HG02642 (cell line): ENCODE results near the gene IFT25.

Experiments used
- ATAC-seq: cut with Tn5 transposase; IDR thresholded peaks from one replicate; pipeline ENCODE4 v1.9.1; 2021; ENCODE audit warnings: mild to moderate bottlenecking; ENCODE audit not compliant: unreplicated experiment, poor library complexity

IFT25 gene

GRCh38 chr1:53931523-53931922 lies 14.0 kb downstream of the IFT25 start:
- no peak for ATAC-seq

DNA sequence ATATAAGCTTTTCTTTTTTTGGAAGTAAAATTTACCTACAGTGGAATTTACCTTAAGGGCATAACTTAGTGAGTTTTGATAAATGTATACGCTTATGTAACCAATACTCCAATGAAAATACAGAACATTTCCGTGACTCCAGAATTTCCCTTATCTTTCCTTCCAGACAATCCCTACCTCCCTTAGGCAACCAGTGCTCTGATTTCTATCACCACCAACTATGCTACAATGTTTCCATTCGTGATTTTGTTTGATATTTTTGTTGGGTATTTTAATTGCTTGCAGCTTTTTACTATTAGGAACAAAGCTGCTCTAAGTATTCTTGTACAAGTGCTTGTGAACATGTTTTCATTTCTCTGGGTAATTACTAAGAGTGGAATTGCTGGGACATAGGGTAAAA lies 14.6 kb downstream of the IFT25 start:
- ATAC-seq, result no peak

GRCh38 chr1:53929246-53929960 lies 16.1 kb downstream of the IFT25 start:
- no peak for ATAC-seq

DNA sequence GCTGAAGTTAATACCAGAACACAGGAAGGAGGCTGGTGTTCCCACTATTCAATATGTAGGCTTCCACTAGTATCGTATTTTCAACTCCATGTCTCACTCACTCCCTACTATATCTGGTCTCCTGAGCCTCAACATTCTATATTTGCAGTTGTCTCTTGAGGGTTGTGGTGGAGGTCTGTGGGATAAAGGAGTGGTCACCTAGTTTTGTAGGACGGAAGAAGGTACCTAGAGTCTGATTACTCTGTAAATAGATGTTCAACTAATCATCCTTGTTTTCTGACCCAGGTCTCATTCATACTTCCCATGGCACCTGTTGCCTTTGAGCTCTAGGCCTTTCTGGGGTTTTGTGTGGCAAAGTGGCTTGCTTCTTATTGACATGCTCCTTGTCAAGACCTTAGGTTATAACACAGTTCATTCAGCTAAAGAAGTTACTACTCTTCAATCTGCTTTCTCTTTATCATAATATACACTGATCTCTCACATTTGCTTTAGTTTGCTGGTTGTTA lies 18.1 kb downstream of the IFT25 start:
- no peak for ATAC-seq

DNA sequence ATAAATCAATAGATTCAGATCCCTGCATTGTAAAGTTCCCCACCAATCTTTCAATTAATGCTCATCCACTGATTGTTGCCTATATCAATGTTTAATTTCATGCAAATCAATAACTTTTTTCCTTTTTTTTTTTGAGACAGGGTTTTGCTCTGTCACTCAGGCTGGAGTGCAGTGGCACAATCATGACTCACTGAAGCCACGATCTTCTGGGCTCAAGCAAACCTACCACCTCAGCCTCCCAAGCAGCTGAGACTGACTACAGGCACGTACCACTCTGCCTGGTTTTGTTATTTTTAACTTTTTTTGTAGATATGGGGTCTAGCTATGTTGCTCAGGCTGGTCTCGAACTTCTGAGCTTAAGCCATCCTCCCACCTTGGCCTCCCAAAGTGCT lies 25.8 kb downstream of the IFT25 start:
- ATAC-seq, result no peak

GRCh38 chr1:53918343-53918742 lies 27.2 kb downstream of the IFT25 start:
- no peak for ATAC-seq

GRCh38 chr1:53913352-53914033 lies 32.0 kb downstream of the IFT25 start:
- no peak for ATAC-seq

GRCh38 chr1:53911442-53911841 lies 34.1 kb downstream of the IFT25 start:
- ATAC-seq, result no peak

- no peak for ATAC-seq
Measured at GRCh38 chr1:53909946-53910345, 35.6 kb downstream of the IFT25 start.

DNA sequence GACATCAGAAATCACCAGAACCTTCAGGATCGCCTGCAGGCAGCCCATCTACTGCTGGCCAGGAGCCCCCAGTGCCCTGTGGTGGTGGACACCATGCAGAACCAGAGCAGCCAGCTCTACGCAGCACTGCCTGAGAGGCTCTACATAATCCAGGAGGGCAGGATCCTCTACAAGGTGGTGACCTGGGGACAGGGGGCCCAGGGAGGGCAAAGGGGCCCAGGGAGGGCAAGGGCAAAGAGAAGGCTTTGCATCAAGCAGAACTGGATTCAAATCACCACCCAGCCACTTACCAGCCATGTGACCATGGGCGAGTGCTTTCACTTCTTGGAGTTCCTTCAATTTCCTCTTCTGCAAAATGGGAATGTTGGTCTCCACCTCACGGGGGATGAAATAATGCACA lies 39.4 kb downstream of the IFT25 start:
- ATAC-seq, result no peak

GRCh38 chr1:53905509-53905908 lies 40.0 kb downstream of the IFT25 start:
- ATAC-seq, result no peak

- no peak for ATAC-seq
Measured at GRCh38 chr1:53902235-53903138, 43.0 kb downstream of the IFT25 start.

- ATAC-seq, result no peak
Measured at GRCh38 chr1:53899708-53900107, 45.8 kb downstream of the IFT25 start.

DNA sequence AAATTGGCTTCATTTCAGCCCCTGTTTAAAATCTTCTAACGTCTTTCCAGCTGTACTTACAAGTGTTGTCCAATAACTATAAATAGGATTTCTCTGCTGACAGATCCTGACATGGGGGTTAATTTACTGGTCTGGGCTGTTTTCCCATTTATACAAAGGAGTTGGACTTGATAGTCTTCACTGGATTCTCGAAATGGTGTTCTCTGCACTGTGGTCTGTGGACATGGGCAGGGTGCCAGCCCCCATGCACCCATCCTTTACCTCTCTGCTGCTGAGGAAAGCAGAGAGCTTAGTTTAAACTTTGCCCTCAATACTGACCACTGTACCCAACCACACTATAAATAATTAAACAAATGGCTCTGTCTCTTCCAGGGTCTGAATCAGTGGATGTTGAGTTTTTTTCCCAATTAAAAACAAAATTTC lies 46.3 kb downstream of the IFT25 start:
- no peak for ATAC-seq

DNA sequence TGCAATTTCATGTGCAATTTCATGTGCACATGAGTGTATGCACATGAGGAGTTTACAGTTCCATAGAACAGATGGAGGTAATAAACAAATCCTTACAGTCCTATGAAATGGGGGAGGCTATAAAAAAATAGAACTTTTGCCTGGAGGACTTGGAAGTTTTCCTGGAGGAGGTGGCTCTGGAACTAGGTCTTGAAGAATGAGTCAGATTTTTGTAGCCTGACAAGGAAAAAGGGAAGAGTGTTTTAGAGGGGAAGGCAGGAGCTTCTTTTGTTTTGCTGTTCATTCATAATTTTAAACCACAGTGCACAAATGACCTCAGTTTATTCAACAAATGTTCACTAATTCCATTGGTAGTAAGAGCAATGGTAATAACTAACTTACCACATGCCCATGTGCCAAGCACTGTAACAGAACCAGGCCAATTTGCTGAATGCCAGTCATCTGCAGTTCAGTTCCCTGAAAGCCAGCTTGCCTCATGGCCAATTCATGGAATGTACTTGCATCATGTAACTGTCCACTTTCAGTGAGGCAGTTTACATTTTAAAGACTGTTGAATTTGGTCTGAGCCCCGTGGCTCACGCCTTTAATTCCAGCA lies 48.8 kb downstream of the IFT25 start:
- no peak for ATAC-seq

DNA sequence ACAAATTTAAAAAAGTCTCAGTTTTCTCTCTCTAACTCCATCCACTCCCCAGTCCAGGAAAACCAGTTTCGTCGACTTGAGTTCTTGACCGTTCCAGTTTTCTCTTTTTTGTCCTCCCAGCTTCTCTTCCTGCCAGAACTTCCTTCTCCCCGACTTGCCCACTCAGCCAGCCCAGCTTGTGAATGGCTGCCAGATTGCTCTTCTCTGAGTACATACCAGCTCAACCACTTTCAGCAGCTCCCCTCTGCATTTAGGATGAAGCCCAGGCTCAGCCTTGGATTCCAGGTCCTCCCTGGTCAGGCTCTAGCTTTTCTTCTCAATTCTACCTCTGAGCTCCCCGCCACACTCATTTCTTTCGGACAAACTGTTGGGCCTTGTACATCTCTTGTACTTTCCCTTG lies 50.1 kb downstream of the IFT25 start:
- ATAC-seq, result no peak

GRCh38 chr1:53894644-53895043 lies 50.9 kb downstream of the IFT25 start:
- no peak for ATAC-seq

DNA sequence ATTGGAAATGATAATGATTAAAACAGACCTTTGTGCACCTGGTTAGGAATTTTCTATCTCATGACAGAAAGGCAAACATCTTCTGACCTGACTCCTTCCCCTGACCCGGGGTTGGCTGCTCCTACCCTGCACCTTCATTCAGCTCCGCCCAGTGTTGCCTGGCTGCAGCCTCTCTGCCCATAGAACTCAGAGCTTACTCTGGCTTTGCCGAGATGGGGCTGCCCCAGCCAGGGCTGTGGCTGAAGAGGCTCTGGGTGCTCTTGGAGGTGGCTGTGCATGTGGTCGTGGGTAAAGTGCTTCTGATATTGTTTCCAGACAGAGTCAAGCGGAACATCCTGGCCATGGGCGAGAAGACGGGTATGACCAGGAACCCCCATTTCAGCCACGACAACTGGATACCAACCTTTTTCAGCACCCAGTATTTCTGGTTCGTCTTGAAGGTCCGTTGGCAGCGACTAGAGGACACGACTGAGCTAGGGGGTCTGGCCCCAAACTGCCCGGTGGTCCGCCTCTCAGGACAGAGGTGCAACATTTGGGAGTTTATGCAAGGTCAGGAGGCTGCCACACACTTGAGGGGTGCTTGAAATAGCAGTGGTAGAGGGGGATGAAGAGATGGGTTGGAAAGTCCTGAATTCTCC lies 51.4 kb downstream of the IFT25 start, which contains the start of gene DIO1:
TSS of gene DIO1 (plus strand) at position 189 of the 638 bp plus-strand sequence. CDS start at position 213, 24 bp downstream.
- ATAC-seq, result no peak

DNA sequence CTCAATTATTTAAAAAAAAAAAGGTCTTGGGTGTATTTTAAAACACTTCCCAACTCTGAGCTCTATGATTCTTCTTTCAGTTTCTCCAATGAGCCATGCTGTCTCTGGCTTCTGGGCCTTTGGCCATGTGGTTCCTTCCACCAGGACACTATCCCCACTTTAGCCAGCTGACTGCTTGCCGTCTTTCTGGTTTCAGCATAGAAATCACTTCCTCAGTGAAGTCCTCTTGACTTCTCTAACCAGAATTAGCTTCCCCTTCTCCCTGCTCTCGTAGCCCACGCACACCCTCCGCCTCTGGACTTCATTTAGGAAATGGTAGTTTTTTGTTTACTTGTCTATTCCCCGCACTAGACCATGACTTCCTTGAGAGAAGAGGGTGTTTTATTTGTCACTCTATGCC lies 52.6 kb downstream of the IFT25 start:
- no peak for ATAC-seq

DNA sequence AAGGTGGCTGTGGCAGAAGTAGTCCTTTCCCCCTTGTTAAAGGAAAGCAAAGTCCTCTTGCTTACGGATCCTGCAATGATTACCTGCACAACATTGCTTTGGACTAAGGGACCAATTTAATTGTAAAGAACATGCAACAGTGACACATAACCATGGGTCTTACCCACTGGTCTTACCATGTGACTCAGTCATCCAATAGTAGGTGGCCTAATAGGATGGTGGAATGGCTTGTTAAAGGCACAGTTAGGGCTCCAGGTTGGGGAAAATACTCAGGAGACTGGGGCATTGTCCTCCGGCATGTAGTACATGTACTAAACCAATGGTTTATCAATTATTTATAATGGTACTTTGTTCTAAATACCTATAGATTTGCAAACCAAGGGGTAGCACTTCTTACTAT lies 53.8 kb downstream of the IFT25 start:
- ATAC-seq, result no peak
